Karpas-422 (cell line): ENCODE data around the gene CREB3. TPM values are rescaled to one million over a fixed set of nuclear protein-coding genes. Genes with fewer than 3 reads are reported as not detected.

ENCODE experiments used
- DNase-seq: peaks from one replicate; pipeline ENCODE4 v3.0.0-alpha.2; 2015
- H2AFZ ChIP-seq: fragments of 200-600 bp; sonication (generic); 2 replicates; pipeline ENCODE4 v1.6.1; 2014; ENCODE audit warnings: antibody characterized with exemption, low read length, mixed read lengths
- H3K27ac ChIP-seq: fragments of 200-600 bp; sonication (generic); 2 replicates; pipeline ENCODE4 v1.5.1; 2014; ENCODE audit warnings: mild to moderate bottlenecking, low read length, moderate library complexity
- H3K27me3 ChIP-seq: fragments of 200-600 bp; sonication (generic); 2 replicates; pipeline ENCODE4 v1.6.1; 2014; ENCODE audit warnings: low read length, mixed read lengths
- H3K36me3 ChIP-seq: fragments of 200-600 bp; sonication (generic); 2 replicates; pipeline ENCODE4 v1.6.1; 2014; ENCODE audit warnings: low read length, mixed read lengths; ENCODE audit not compliant: insufficient read depth
- H3K4me1 ChIP-seq: fragments of 200-600 bp; sonication (generic); 2 replicates; pipeline ENCODE4 v1.6.1; 2014; ENCODE audit warnings: mild to moderate bottlenecking, low read length, mixed read lengths
- H3K4me2 ChIP-seq: fragments of 200-600 bp; sonication (generic); 2 replicates; pipeline ENCODE4 v1.6.1; 2014; ENCODE audit warnings: low read length, low read depth, mild to moderate bottlenecking; ENCODE audit not compliant: poor library complexity, severe bottlenecking
- H3K4me3 ChIP-seq: fragments of 200-600 bp; sonication (generic); 2 replicates; pipeline ENCODE4 v1.5.1; 2014; ENCODE audit warnings: mild to moderate bottlenecking, antibody characterized with exemption, low read length, mixed read lengths
- H3K79me2 ChIP-seq: fragments of 200-600 bp; sonication (generic); 2 replicates; pipeline ENCODE4 v1.6.1; 2014; ENCODE audit warnings: mild to moderate bottlenecking, low read length, mixed read lengths
- H3K9ac ChIP-seq: fragments of 200-600 bp; sonication (generic); 2 replicates; pipeline ENCODE4 v1.6.0; 2014; ENCODE audit warnings: low read length
- H3K9me2 ChIP-seq: fragments of 200-600 bp; sonication (generic), shearing (Covaris generic); replicated peaks from 2 replicates; pipeline ENCODE4 v1.6.0; 2014; ENCODE audit warnings: mild to moderate bottlenecking, low read length, moderate library complexity; ENCODE audit not compliant: insufficient read depth
- H3K9me3 ChIP-seq: fragments of 300-700, 200-600 bp; sonication (generic); 2 replicates; pipeline ENCODE4 v1.6.1; 2014; ENCODE audit warnings: low read length, mixed read lengths
- H4K20me1 ChIP-seq: fragments of 200-600 bp; sonication (generic); 2 replicates; pipeline ENCODE4 v1.6.1; 2014; ENCODE audit warnings: mild to moderate bottlenecking, antibody characterized with exemption, low read length, low read depth; ENCODE audit not compliant: insufficient read depth
- total RNA-seq: library from RNA; depleted of rRNA; stranded (reverse); fragments of >200 nt; shearing (Covaris generic); gene quantifications from 2 replicates; pipeline ENCODE4 v1.2.3, GENCODE V29; 2014; ENCODE audit warnings: low replicate concordance

The CREB3 gene
- total RNA-seq, 1 experiment from 2014 or later = 10.8 TPM

DNA sequence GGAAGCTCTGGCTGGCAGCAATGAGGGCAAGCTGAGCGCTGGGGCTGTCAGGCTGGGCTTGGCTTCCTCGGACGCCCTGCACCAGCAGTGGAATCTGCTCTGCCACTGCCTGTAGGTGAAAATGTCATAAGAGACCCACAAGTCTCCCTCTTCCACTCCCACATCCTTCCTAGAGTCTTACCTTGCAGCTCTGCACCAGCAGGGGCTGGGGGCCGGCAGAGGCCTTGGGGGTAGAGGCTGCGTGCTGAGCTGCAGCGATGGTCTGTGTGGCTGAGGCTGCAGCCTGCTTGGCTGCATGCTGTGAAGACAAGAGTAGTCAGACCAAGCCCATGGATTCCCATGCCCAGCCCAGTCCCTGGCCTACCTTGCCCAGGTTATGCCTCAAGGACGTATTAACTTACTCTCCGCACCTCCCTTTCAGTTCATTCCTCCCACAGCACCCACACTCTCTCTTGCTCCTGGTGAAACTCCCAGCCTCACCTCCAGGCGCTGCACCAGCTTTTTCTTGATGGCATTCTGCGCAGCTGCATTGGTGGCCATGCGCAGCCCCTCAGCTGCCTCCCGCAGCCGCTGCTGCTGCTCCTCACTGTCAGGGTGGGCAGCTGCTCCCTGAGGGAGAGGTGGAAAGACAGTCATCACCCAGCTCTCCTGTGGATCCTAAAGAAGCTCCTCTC lies 17.8 kb upstream of the CREB3 start:
- no peak overlapping the region for H3K4me3 ChIP-seq
- H3K79me2 ChIP-seq = no peaks in the 10 kb centered on the region
- no peaks in the 10 kb centered on the region for H4K20me1 ChIP-seq
- no peaks in the 10 kb centered on the region for H3K9me2 ChIP-seq
- no peaks in the 10 kb centered on the region for H3K4me1 ChIP-seq
- no peak overlapping the region for H3K4me2 ChIP-seq
- DNase-seq = no peak
- peaks cover 39% of the 10 kb centered on the region for H3K36me3 ChIP-seq
- no peak overlapping the region for H3K9ac ChIP-seq
- no peaks in the 10 kb centered on the region for H3K9me3 ChIP-seq
- no peaks in the 10 kb centered on the region for H3K27me3 ChIP-seq
- H2AFZ ChIP-seq = no peak overlapping the region
- H3K27ac ChIP-seq = no peak overlapping the region

DNA sequence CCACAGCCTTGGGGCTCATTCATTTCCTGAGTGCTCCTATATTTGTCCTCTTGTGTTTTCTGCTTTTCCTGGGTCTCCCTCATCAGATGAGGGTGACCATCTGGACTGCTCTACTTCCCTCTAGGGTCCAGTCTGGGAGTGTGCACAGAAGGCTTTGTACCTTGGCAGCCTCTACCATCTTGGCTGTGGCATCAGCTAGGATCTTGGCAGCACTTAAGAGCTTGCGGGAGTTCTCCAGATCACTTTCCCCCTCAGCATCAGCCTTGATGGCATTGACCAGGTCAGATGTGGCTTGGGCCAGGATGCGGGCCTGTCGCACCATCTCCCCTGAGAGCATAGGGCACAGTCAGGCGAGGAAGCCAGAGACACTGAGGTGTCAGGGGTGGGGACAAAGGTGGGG lies 16.2 kb upstream of the CREB3 start:
- Histone ChIP-seq H3K9ac (no peak overlapping the region), H3K27ac (no peak overlapping the region), H3K4me3 (no peak overlapping the region), H4K20me1 (no peaks in the 10 kb centered on the region), H3K9me3 (no peaks in the 10 kb centered on the region), H3K79me2 (no peaks in the 10 kb centered on the region), H3K4me1 (no peaks in the 10 kb centered on the region), H3K27me3 (no peaks in the 10 kb centered on the region), H3K4me2 (no peak overlapping the region), H3K9me2 (no peaks in the 10 kb centered on the region), H3K36me3 (peaks cover 43% of the 10 kb centered on the region), H2AFZ (no peak overlapping the region)
- no peak for DNase-seq

DNA sequence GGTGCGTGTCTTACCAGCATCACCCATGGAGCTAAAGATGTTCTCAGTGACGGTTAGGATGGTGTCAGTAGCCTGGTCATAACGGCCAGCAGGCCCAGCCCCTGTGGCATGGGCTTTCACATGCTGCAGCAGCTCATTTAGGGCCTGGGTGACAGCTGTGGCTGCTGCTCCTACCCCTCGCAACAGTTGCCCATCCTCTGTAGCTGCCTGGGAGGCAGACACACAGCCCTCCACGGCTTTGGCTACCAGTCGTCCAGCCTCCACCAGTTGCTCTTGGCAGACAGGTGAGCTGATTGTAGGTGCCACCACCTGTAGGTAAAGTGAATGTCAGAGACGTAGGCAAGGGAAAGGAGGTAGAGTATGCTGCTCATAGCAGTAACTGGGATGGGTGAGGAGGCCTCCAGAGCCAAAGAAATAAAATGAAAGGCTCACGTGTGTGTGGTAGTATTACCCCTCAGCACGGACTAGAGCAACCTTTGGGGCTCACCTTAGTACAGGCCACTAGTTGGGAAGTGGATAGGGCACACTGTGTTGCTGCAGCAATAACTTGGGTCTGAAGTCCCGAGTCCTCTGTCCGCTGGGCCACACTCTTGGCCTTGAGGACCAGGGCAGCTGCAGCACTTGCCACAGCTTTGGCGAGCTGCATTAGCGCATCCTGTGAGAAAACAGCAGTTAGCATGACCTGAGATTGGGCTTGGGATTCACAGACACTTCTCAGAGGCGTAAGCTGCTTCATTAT lies 15.2 kb upstream of the CREB3 start:
- Histone ChIP-seq H3K27ac (no peak overlapping the region), H3K4me3 (no peak overlapping the region), H3K9ac (no peak overlapping the region), H3K9me3 (no peaks in the 10 kb centered on the region), H3K36me3 (peaks cover 49% of the 10 kb centered on the region), H3K79me2 (no peaks in the 10 kb centered on the region), H3K9me2 (no peaks in the 10 kb centered on the region), H3K4me1 (no peaks in the 10 kb centered on the region), H2AFZ (no peak overlapping the region), H3K27me3 (no peaks in the 10 kb centered on the region), H4K20me1 (no peaks in the 10 kb centered on the region), H3K4me2 (no peak overlapping the region)
- no peak for DNase-seq

- no peak overlapping the region for H3K27ac ChIP-seq
Observed at GRCh38 chr9:35718721-35719511, 13.6 kb upstream of the CREB3 start.

GRCh38 chr9:35719546-35719945 lies 12.9 kb upstream of the CREB3 start:
- Histone ChIP-seq H3K9ac (no peak overlapping the region), H4K20me1 (no peaks in the 10 kb centered on the region), H3K9me3 (no peaks in the 10 kb centered on the region), H3K4me2 (no peak overlapping the region), H3K4me1 (no peaks in the 10 kb centered on the region), H3K4me3 (no peak overlapping the region), H3K27me3 (no peaks in the 10 kb centered on the region), H3K9me2 (no peaks in the 10 kb centered on the region), H3K27ac (no peak overlapping the region), H3K79me2 (no peaks in the 10 kb centered on the region), H3K36me3 (peaks cover 49% of the 10 kb centered on the region; the same call in 1 of the 2 replicates), H2AFZ (no peak overlapping the region)
- DNase-seq = no peak

More at GRCh38 chr9:35718721-35719511, 13.6 kb upstream of the CREB3 start:
- Histone ChIP-seq H3K4me2 (no peak overlapping the region), H3K9me2 (no peaks in the 10 kb centered on the region), H3K27me3 (no peaks in the 10 kb centered on the region), H3K4me1 (no peaks in the 10 kb centered on the region), H2AFZ (no peak overlapping the region), H3K9ac (no peak overlapping the region), H3K79me2 (no peaks in the 10 kb centered on the region), H3K9me3 (no peaks in the 10 kb centered on the region), H3K36me3 (peaks cover 47% of the 10 kb centered on the region), H4K20me1 (no peaks in the 10 kb centered on the region), H3K4me3 (no peak overlapping the region)
- no peak for DNase-seq

GRCh38 chr9:35723426-35723825 lies 9.0 kb upstream of the CREB3 start:
- Histone ChIP-seq H3K27ac (no peak overlapping the region), H3K4me1 (peaks cover 7% of the 10 kb centered on the region), H3K9me3 (no peaks in the 10 kb centered on the region), H3K36me3 (peaks cover 36% of the 10 kb centered on the region; the same call in 1 of the 2 replicates), H3K79me2 (peaks cover 24% of the 10 kb centered on the region), H4K20me1 (peaks cover 3% of the 10 kb centered on the region; the same call in 1 of the 2 replicates), H3K9ac (no peak overlapping the region), H3K4me2 (no peak overlapping the region), H2AFZ (no peak overlapping the region), H3K27me3 (no peaks in the 10 kb centered on the region), H3K4me3 (no peak overlapping the region), H3K9me2 (no peaks in the 10 kb centered on the region)
- DNase-seq = no peak

GRCh38 chr9:35723908-35724307 lies 8.6 kb upstream of the CREB3 start:
- Histone ChIP-seq H3K79me2 (peaks cover 29% of the 10 kb centered on the region), H3K9ac (no peak overlapping the region), H3K9me3 (no peaks in the 10 kb centered on the region)

GRCh38 chr9:35725362-35725761 lies 7.1 kb upstream of the CREB3 start:
- Histone ChIP-seq H3K27me3 (no peaks in the 10 kb centered on the region), H3K36me3 (peaks cover 39% of the 10 kb centered on the region; the same call in 1 of the 2 replicates), H2AFZ (no peak overlapping the region), H3K27ac (no peak overlapping the region), H3K9ac (no peak overlapping the region), H3K9me2 (no peaks in the 10 kb centered on the region), H3K9me3 (no peaks in the 10 kb centered on the region), H3K4me3 (no peak overlapping the region), H4K20me1 (peaks cover 3% of the 10 kb centered on the region; the same call in 1 of the 2 replicates), H3K79me2 (peaks cover 43% of the 10 kb centered on the region), H3K4me2 (no peak overlapping the region), H3K4me1 (peaks cover 26% of the 10 kb centered on the region)
- DNase-seq = no peak

More at GRCh38 chr9:35723908-35724307, 8.6 kb upstream of the CREB3 start:
- DNase-seq = no peak
- no peaks in the 10 kb centered on the region for H3K27me3 ChIP-seq
- no peak overlapping the region for H3K27ac ChIP-seq
- H3K4me3 ChIP-seq = no peak overlapping the region
- peaks cover 3% of the 10 kb centered on the region; the same call in 1 of the 2 replicates for H4K20me1 ChIP-seq
- H3K36me3 ChIP-seq = peaks cover 39% of the 10 kb centered on the region; the same call in 1 of the 2 replicates
- peaks cover 12% of the 10 kb centered on the region for H3K4me1 ChIP-seq
- H2AFZ ChIP-seq = no peak overlapping the region
- H3K9me2 ChIP-seq = no peaks in the 10 kb centered on the region
- no peak overlapping the region for H3K4me2 ChIP-seq
